Measurements from ENCODE around the gene EML4. TPM values are rescaled to one million over a fixed set of nuclear protein-coding genes. Genes with fewer than 3 reads are reported as not detected.

The EML4 gene
- polyA plus RNA-seq, 1 donor (not counting 4 experiments of a cell fraction or from before 2014, with no cell fraction given), result 36.4 TPM

DNA sequence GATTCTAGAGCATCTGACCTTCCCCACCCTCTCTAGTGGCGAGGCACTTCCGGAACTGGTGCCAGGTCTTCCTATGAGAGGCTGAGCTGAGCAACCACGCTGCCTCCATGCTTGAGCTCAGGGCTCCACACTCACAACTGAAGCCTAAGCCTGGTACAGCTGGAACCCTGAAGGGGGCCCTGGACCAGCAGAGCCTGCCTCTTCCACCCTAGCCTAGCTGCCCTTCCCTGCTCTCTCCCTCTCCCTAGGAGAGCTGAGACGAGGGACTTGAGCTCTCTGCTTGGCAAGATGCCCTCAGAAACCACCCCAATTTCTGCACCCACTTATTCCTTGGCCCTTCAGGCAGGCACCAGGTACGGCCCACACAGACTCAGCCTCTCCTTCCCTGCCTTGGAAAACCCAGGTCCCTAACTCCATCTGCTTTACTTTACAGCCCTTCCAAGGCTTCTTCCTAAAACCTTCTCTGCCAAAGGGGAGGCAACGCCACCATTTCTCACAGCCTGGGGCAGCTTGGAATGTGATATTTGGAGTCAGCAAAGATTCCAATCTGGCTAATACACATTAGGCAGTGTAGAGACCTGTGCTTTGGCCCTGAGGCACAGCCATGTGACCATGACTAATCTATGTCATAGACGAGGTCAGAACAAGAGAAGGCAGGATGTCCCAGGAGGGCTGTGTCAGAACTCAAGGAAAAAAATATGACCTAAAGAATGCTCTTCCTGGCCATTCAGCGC is 173.1 kb downstream of the EML4 start:
- DNase-seq (ENCODE audit: low read depth, low spot score) (peak; percentile 80), FAIRE-seq (peak; percentile 81)
- dilution Hi-C loops (cut with MboI; ENCODE audit: extremely low pct_ligation_motif_present, low sequenced_read_pairs), result no loop called here
- Histone ChIP-seq H3K36me3 (ENCODE audit: control insufficient read depth in 2 of 2, extremely low read depth in 1 of 2, insufficient read depth in 2 of 2, low read length in 2 of 2) (peaks cover 15 to 23% of the 10 kb centered on the region in 2 experiments), H3K9ac (ENCODE audit: control insufficient read depth, extremely low read depth, insufficient read depth, low read length) (peak overlapping the region; percentile 53), H3K27me3 (ENCODE audit: control insufficient read depth, extremely low read depth, insufficient read depth, low read length) (no peaks in the 10 kb centered on the region), H3K27ac (ENCODE audit: control insufficient read depth, insufficient read depth, low read length) (peak overlapping the region; percentile 67), H3K4me1 (ENCODE audit: control insufficient read depth, extremely low read depth, insufficient read depth, low read length) (peaks cover 19% of the 10 kb centered on the region), H3K9me3 (ENCODE audit: control insufficient read depth, low read depth, low read length) (no peaks in the 10 kb centered on the region), H3K4me2 (ENCODE audit: control insufficient read depth, extremely low read depth, insufficient read depth, low read depth, low read length) (peak overlapping the region; percentile 53), H3K79me2 (ENCODE audit: control insufficient read depth, insufficient read depth, low read length) (peaks cover 23% of the 10 kb centered on the region), H2AFZ (ENCODE audit: control insufficient read depth, low read length) (peak overlapping the region; percentile 27), H4K20me1 (ENCODE audit: control insufficient read depth, extremely low read depth, insufficient read depth, low read length) (no peaks in the 10 kb centered on the region), H3K9me1 (ENCODE audit: control insufficient read depth, extremely low read depth, insufficient read depth, low read length) (no peaks in the 10 kb centered on the region), H3K4me3 (ENCODE audit: control insufficient read depth in 2 of 3, extremely low read depth in 1 of 3, insufficient read depth in 2 of 3, low read depth in 1 of 3, low read length in 3 of 3) (peak overlapping the region in 1 of 3 experiments; percentile 35)
- TF ChIP-seq, protein P1, sequence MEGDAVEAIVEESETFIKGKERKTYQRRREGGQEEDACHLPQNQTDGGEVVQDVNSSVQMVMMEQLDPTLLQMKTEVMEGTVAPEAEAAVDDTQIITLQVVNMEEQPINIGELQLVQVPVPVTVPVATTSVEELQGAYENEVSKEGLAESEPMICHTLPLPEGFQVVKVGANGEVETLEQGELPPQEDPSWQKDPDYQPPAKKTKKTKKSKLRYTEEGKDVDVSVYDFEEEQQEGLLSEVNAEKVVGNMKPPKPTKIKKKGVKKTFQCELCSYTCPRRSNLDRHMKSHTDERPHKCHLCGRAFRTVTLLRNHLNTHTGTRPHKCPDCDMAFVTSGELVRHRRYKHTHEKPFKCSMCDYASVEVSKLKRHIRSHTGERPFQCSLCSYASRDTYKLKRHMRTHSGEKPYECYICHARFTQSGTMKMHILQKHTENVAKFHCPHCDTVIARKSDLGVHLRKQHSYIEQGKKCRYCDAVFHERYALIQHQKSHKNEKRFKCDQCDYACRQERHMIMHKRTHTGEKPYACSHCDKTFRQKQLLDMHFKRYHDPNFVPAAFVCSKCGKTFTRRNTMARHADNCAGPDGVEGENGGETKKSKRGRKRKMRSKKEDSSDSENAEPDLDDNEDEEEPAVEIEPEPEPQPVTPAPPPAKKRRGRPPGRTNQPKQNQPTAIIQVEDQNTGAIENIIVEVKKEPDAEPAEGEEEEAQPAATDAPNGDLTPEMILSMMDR (optimal IDR thresholded peaks at IDR 0.05 in 1 of 3, IDR thresholded peaks at IDR 0.05 in 1 of 3, conservative IDR thresholded peaks at IDR 0.05 in 1 of 3; ENCODE audit: extremely low read depth in 1 of 3, insufficient read depth in 2 of 3, low read length in 3 of 3), result no peak
- no peak for TF ChIP-seq EZH2 (IDR thresholded peaks at IDR 0.05; ENCODE audit: low read length)

DNA sequence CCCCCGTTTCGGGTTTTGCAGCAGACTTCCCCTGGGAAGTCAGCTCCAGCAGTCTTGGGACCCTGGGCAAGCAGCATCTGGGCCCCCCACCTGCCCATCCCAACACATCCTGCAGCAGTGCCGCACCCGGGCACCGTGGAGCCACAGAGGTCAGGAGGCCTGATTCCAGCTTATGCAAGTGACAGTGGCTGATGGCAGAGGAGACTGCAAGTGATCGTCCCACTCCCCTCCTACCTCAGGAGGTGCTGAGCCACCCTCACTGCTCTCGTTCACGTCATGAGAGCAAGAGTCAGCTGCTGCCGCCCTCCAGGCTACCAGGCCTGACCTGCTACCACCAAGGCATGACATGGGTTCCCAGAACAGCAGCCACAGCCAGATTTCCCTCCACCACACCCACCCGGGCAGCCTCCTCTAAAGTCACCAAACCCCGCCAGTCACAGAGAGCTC is 173.7 kb downstream of the EML4 start:
- Histone ChIP-seq H3K4me1 (ENCODE audit: control insufficient read depth, extremely low read depth, insufficient read depth, low read length) (peaks cover 19% of the 10 kb centered on the region), H4K20me1 (ENCODE audit: control insufficient read depth, extremely low read depth, insufficient read depth, low read length) (no peaks in the 10 kb centered on the region), H3K9ac (ENCODE audit: control insufficient read depth, extremely low read depth, insufficient read depth, low read length) (peak overlapping the region; percentile 53), H3K4me3 (ENCODE audit: control insufficient read depth in 2 of 3, extremely low read depth in 1 of 3, insufficient read depth in 2 of 3, low read depth in 1 of 3, low read length in 3 of 3) (peak overlapping the region in 1 of 3 experiments; percentile 35), H3K36me3 (ENCODE audit: control insufficient read depth in 2 of 2, extremely low read depth in 1 of 2, insufficient read depth in 2 of 2, low read length in 2 of 2) (peaks cover 13 to 22% of the 10 kb centered on the region in 2 experiments), H3K79me2 (ENCODE audit: control insufficient read depth, insufficient read depth, low read length) (peaks cover 27% of the 10 kb centered on the region), H3K9me3 (ENCODE audit: control insufficient read depth, low read depth, low read length) (no peaks in the 10 kb centered on the region), H2AFZ (ENCODE audit: control insufficient read depth, low read length) (no peak overlapping the region), H3K27ac (ENCODE audit: control insufficient read depth, insufficient read depth, low read length) (peak overlapping the region; percentile 67), H3K4me2 (ENCODE audit: control insufficient read depth, extremely low read depth, insufficient read depth, low read depth, low read length) (peak overlapping the region; percentile 53), H3K9me1 (ENCODE audit: control insufficient read depth, extremely low read depth, insufficient read depth, low read length) (no peaks in the 10 kb centered on the region), H3K27me3 (ENCODE audit: control insufficient read depth, extremely low read depth, insufficient read depth, low read length) (no peaks in the 10 kb centered on the region)
- FAIRE-seq (no peak), DNase-seq (ENCODE audit: low read depth, low spot score) (no peak)
- dilution Hi-C loops (cut with MboI; ENCODE audit: extremely low pct_ligation_motif_present, low sequenced_read_pairs), result no loop called here
- TF ChIP-seq, protein P1 (optimal IDR thresholded peaks at IDR 0.05 in 1 of 3, IDR thresholded peaks at IDR 0.05 in 1 of 3, conservative IDR thresholded peaks at IDR 0.05 in 1 of 3; ENCODE audit: extremely low read depth in 1 of 3, insufficient read depth in 2 of 3, low read length in 3 of 3), result no peak
- TF ChIP-seq EZH2 (IDR thresholded peaks at IDR 0.05; ENCODE audit: low read length), result no peak

All from keratinocyte (primary cell).